ENCODE measurements around the gene CCDC127. TPM values are rescaled to one million over a fixed set of nuclear protein-coding genes. Genes with fewer than 3 reads are reported as not detected.

The CCDC127 gene
- total RNA-seq, 2 donors from 2014 or later: 8.4 to 9.7 TPM

- no peak overlapping the region for H3K4me3 Mint-ChIP-seq
- peaks cover 7% of the 10 kb centered on the region for H3K4me1 Mint-ChIP-seq
- H3K27ac Mint-ChIP-seq: peak overlapping the region; percentile 21
- H3K9me3 ChIP-seq (ENCODE audit: control insufficient read depth, low read length): no peaks in the 10 kb centered on the region
- peak; percentile 98 for DNase-seq
- H3K4me1 ChIP-seq (ENCODE audit: control insufficient read depth, insufficient read depth, low read length): no peaks in the 10 kb centered on the region
- H3K27ac ChIP-seq (ENCODE audit: low read depth, low read length): no peak overlapping the region
- H3K4me3 ChIP-seq (ENCODE audit: low read length): no peak overlapping the region
- WGBS, 2 experiments (ENCODE audit: insufficient coverage in 1 of 2, insufficient read length in 1 of 2): 50 to 62% methylated on average over 20 to 37 of the region's 37 CpGs
- no peaks in the 10 kb centered on the region for H3K36me3 ChIP-seq (ENCODE audit: control insufficient read depth, insufficient read depth, low read length)
- peak; percentile 91 for TF ChIP-seq CTCF (conservative IDR thresholded peaks at IDR 0.05)
- H3K9ac ChIP-seq (ENCODE audit: extremely low read depth, low read length, poor library complexity, severe bottlenecking): no peak overlapping the region
- H3K27me3 ChIP-seq (ENCODE audit: control insufficient read depth, insufficient read depth, low read length, poor library complexity, severe bottlenecking): no peaks in the 10 kb centered on the region
- H3K36me3 Mint-ChIP-seq (ENCODE audit: low read depth): no peaks in the 10 kb centered on the region
- no peaks in the 10 kb centered on the region for H3K9me3 Mint-ChIP-seq
- peaks cover 4% of the 10 kb centered on the region for H3K27me3 Mint-ChIP-seq (ENCODE audit: insufficient read depth)
Measured at GRCh38 chr5:188488-189481, 29.2 kb downstream of the CCDC127 start.

DNA sequence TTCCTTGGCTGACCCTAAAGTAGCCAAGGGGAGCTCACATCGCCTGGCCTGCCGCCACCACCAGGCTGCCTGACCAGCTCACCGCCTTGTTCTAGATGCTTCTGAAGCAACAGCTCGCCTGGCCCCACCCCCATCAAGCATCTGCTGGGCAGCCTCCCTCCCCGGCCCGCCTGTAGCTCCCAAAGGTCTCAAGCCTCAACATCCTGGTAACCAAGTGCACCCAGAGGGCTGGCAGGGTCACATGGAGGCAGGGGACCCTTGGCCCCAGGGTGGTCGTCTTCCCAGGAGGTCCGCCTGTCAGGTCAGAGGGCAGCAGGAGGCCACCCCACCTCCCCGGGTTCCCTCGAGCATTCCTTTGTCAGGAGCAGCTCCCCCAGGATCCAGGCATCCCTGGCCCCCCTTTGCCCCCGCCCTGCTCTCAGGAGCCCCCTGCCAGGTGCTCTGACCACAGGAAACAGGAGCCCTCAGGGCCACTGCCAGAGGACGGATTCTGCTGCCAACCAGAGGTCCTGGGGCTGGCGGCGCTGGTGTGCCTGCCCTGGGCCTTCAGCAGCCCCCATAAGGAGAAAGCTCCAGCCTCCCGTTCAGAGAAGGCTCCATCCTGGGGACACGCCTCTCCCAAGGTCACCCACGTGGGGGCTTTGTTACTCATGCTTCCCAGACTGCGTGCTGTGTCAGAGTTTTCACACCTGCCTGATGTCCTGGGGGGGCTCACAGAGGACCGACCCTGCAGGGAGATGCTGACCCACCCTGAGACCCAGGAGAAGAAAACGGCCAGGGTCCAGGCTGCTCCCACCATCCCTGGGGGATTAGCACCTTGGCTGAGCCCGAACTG, 30.1 kb downstream of the CCDC127 start:
- Histone ChIP-seq H3K9ac (ENCODE audit: extremely low read depth, low read length, poor library complexity, severe bottlenecking) (no peak overlapping the region), H3K4me1 (ENCODE audit: control insufficient read depth, insufficient read depth, low read length) (no peaks in the 10 kb centered on the region), H3K4me3 (ENCODE audit: low read length) (no peak overlapping the region), H3K27me3 (ENCODE audit: control insufficient read depth, insufficient read depth, low read length, poor library complexity, severe bottlenecking) (no peaks in the 10 kb centered on the region), H3K27ac (ENCODE audit: low read depth, low read length) (no peak overlapping the region), H3K36me3 (ENCODE audit: control insufficient read depth, insufficient read depth, low read length) (no peaks in the 10 kb centered on the region), H3K9me3 (ENCODE audit: control insufficient read depth, low read length) (no peaks in the 10 kb centered on the region)
- Mint-ChIP-seq H3K9me3 (no peaks in the 10 kb centered on the region), H3K4me1 (peaks cover 7% of the 10 kb centered on the region), H3K36me3 (ENCODE audit: low read depth) (no peaks in the 10 kb centered on the region), H3K4me3 (no peak overlapping the region), H3K27ac (no peak overlapping the region), H3K27me3 (ENCODE audit: insufficient read depth) (peaks cover 4% of the 10 kb centered on the region)
- no peak for TF ChIP-seq CTCF (conservative IDR thresholded peaks at IDR 0.05)
- no peak for DNase-seq
- WGBS, 2 experiments (ENCODE audit: insufficient coverage in 1 of 2, insufficient read length in 1 of 2): 58 to 81% methylated on average over 6 to 21 of the region's 21 CpGs

GRCh38 chr5:187042-187431, 30.9 kb downstream of the CCDC127 start:
- H3K36me3 ChIP-seq (ENCODE audit: control insufficient read depth, insufficient read depth, low read length): no peaks in the 10 kb centered on the region
- Mint-ChIP-seq H3K9me3 (no peaks in the 10 kb centered on the region), H3K27me3 (ENCODE audit: insufficient read depth) (peaks cover 4% of the 10 kb centered on the region), H3K27ac (no peak overlapping the region), H3K36me3 (ENCODE audit: low read depth) (peaks cover 1% of the 10 kb centered on the region), H3K4me1 (peaks cover 7% of the 10 kb centered on the region), H3K4me3 (no peak overlapping the region)
- H3K4me1 ChIP-seq (ENCODE audit: control insufficient read depth, insufficient read depth, low read length): no peaks in the 10 kb centered on the region
- no peak for TF ChIP-seq CTCF (conservative IDR thresholded peaks at IDR 0.05)
- DNase-seq: no peak
- H3K9ac ChIP-seq (ENCODE audit: extremely low read depth, low read length, poor library complexity, severe bottlenecking): no peak overlapping the region
- H3K9me3 ChIP-seq (ENCODE audit: control insufficient read depth, low read length): no peaks in the 10 kb centered on the region
- no peak overlapping the region for H3K27ac ChIP-seq (ENCODE audit: low read depth, low read length)
- no peaks in the 10 kb centered on the region for H3K27me3 ChIP-seq (ENCODE audit: control insufficient read depth, insufficient read depth, low read length, poor library complexity, severe bottlenecking)
- WGBS, 2 experiments (ENCODE audit: insufficient coverage in 1 of 2, insufficient read length in 1 of 2): 60 to 87% methylated on average over 2 to 13 of the region's 13 CpGs
- H3K4me3 ChIP-seq (ENCODE audit: low read length): no peak overlapping the region
